Peyer's patch (tissue), 4 donors: ENCODE results near the gene NUSAP1. TPM values are rescaled to one million over a fixed set of nuclear protein-coding genes. Genes with fewer than 3 reads are reported as not detected.
"Not testable (repeated sequence)": the region's sequence is repeated elsewhere in the genome, so short reads cannot be mapped to it uniquely, and the experiment has no call there.

Experiments
- DNase-seq, 3 donors: peaks; one replicate each; pipeline ENCODE4 v3.0.0-alpha.2; 2017 to 2019
- H3K27ac ChIP-seq, 4 donors: fragments of 200-600 bp; sonication (generic); one replicate each; pipeline ENCODE4 v1.5.1; 2016 to 2019
- H3K27me3 ChIP-seq, 2 donors: fragments of 200-600 bp; sonication (generic); one replicate each; pipeline ENCODE4 v1.5.1; 2019
- H3K36me3 ChIP-seq, 3 donors: fragments of 200-600 bp; sonication (generic); one replicate each; pipeline ENCODE4 v1.5.1; 2016 to 2019
- H3K4me1 ChIP-seq, 4 donors: fragments of 200-600 bp; sonication (generic); one replicate each; pipeline ENCODE4 v1.5.1; 2016 to 2019
- H3K4me3 ChIP-seq, 4 donors: fragments of 200-600 bp; sonication (generic); 1 replicate in 3 of 4; 2 replicates in 1 of 4; pipeline ENCODE4 v1.5.1; 2016 to 2019; ENCODE audit warnings: mild to moderate bottlenecking in 1 of 4
- H3K9me3 ChIP-seq, 4 donors: fragments of 200-600 bp; sonication (generic); one replicate each; pipeline ENCODE4 v1.5.1; 2016 to 2019; ENCODE audit warnings: mild to moderate bottlenecking in 1 of 4
- CTCF ChIP-seq, 6 experiments: fragments of 450-650 bp in 4 of 6; fragments of 200-600 bp in 2 of 6; sonication (generic) in 1 of 6; IDR thresholded peaks; one replicate each; pipeline ENCODE4 v1.5.1; 2017 to 2019; ENCODE audit warnings: antibody characterized with exemption in 6 of 6, mild to moderate bottlenecking in 3 of 6, moderate library complexity in 1 of 6
- POLR2A ChIP-seq, 2 donors: fragments of 450-650 bp; IDR thresholded peaks; one replicate each; pipeline ENCODE4 v1.5.1; 2017; ENCODE audit warnings: antibody characterized with exemption in 2 of 2, mild to moderate bottlenecking in 2 of 2, moderate library complexity in 2 of 2
- total RNA-seq, 4 donors: library from RNA; depleted of rRNA; stranded (reverse); fragments of >200 nt; gene quantifications; one replicate each; pipeline ENCODE4 v1.1.0, GENCODE V29; 2016

Gene NUSAP1
- total RNA-seq, 4 donors from 2014 or later, result 7.9 to 95.7 (median 14.6) TPM

- Histone ChIP-seq H3K4me1 (peaks cover 0 to 2% (median under 1%) of the 10 kb centered on the region in 4 donors), H3K27me3 (no peaks in the 10 kb centered on the region), H3K4me3 (no peak overlapping the region), H3K36me3 (peaks cover 0 to 4% (median 0%) of the 10 kb centered on the region in 3 donors), H3K9me3 (no peaks in the 10 kb centered on the region), H3K27ac (no peak overlapping the region)
- DNase-seq, result peak in 1 of 3 donors; percentile 25
- no peak for TF ChIP-seq POLR2A (IDR thresholded peaks at IDR 0.05)
- TF ChIP-seq CTCF (IDR thresholded peaks at IDR 0.05), result no peak
Measured at GRCh38 chr15:41423979-41424659, 91.4 kb downstream of the NUSAP1 start.

GRCh38 chr15:41424809-41425208 lies 92.1 kb downstream of the NUSAP1 start:
- Histone ChIP-seq H3K4me1 (peaks cover 0 to 6% (median 1%) of the 10 kb centered on the region in 4 donors), H3K36me3 (peaks cover 0 to 4% (median 0%) of the 10 kb centered on the region in 3 donors), H3K27me3 (no peaks in the 10 kb centered on the region), H3K4me3 (no peak overlapping the region), H3K27ac (no peak overlapping the region), H3K9me3 (no peaks in the 10 kb centered on the region)
- TF ChIP-seq CTCF (IDR thresholded peaks at IDR 0.05), result no peak
- TF ChIP-seq POLR2A (IDR thresholded peaks at IDR 0.05), result no peak
- peak in 1 of 3 donors; percentile 24 for DNase-seq

GRCh38 chr15:41425907-41426306 lies 93.2 kb downstream of the NUSAP1 start:
- not testable (repeated sequence) for H3K9me3 ChIP-seq, H3K4me3 ChIP-seq, H3K27ac ChIP-seq, H3K27me3 ChIP-seq, H3K36me3 ChIP-seq
- peaks cover 0 to 12% (median 1%) of the 10 kb centered on the region in 4 donors for H3K4me1 ChIP-seq
- peak in 1 of 3 donors; percentile 1 for DNase-seq

GRCh38 chr15:41429003-41429890 lies 96.6 kb downstream of the NUSAP1 start:
- H3K4me3 ChIP-seq, result no peak overlapping the region
- H3K36me3 ChIP-seq, result no peaks in the 10 kb centered on the region
- peak overlapping the region in 2 of 4 donors; percentile 8 to 9 for H3K27ac ChIP-seq
- peaks cover 0 to 12% (median 1%) of the 10 kb centered on the region in 4 donors for H3K4me1 ChIP-seq
- peak in 1 of 3 donors; percentile 33 for DNase-seq
- TF ChIP-seq CTCF (IDR thresholded peaks at IDR 0.05) (no peak), POLR2A (IDR thresholded peaks at IDR 0.05) (no peak)
- H3K27me3 ChIP-seq, result no peaks in the 10 kb centered on the region
- H3K9me3 ChIP-seq, result no peaks in the 10 kb centered on the region

Other genes with a start within 250 kb of the NUSAP1 start
- 100 to 1,000 TPM in 1 of 4 donors, 10 to 100 TPM in 3; 17.5 to 111 (median 40.1) TPM for gene INO80, start 216.6 kb upstream of the NUSAP1 start, total RNA-seq
- gene EXD1, start 102.1 kb upstream of the NUSAP1 start, total RNA-seq, result not detected
- 100 to 1,000 TPM; 107 to 534 (median 405) TPM for gene CHP1, start 101.6 kb upstream of the NUSAP1 start, total RNA-seq
- gene OIP5, start 290 bp upstream of the NUSAP1 start, total RNA-seq, result 1 to 10 TPM in 2 of 4 donors, not detected in 2; 1.0 to 1.9 TPM
- 10 to 100 TPM in 3 of 4 donors, 1 to 10 TPM in 1; 9.9 to 16.6 (median 12.5) TPM for gene NDUFAF1, start 69.6 kb downstream of the NUSAP1 start, total RNA-seq
- 10 to 100 TPM; 15.2 to 33.0 (median 23.8) TPM for gene RTF1, start 84.2 kb downstream of the NUSAP1 start, total RNA-seq
- 10 to 100 TPM; 28.9 to 95.6 (median 93.9) TPM for gene ITPKA, start 161.0 kb downstream of the NUSAP1 start, total RNA-seq
- 10 to 100 TPM in 3 of 4 donors, not detected in 1; 13.8 to 39.0 (median 26.3) TPM for gene LTK, start 180.9 kb downstream of the NUSAP1 start, total RNA-seq
- gene RPAP1, start 211.4 kb downstream of the NUSAP1 start, total RNA-seq, result 10 to 100 TPM; 29.4 to 82.5 (median 48.4) TPM
- 10 to 100 TPM in 1 of 4 donors, 1 to 10 TPM in 3; 2.8 to 16.2 (median 6.8) TPM for gene TYRO3, start 226.3 kb downstream of the NUSAP1 start, total RNA-seq